ENCODE data around the gene SQOR. TPM values are rescaled to one million over a fixed set of nuclear protein-coding genes. Genes with fewer than 3 reads are reported as not detected.

SQOR gene
- total RNA-seq (ENCODE audit: insufficient read depth, low replicate concordance), result 50.6 TPM

DNA sequence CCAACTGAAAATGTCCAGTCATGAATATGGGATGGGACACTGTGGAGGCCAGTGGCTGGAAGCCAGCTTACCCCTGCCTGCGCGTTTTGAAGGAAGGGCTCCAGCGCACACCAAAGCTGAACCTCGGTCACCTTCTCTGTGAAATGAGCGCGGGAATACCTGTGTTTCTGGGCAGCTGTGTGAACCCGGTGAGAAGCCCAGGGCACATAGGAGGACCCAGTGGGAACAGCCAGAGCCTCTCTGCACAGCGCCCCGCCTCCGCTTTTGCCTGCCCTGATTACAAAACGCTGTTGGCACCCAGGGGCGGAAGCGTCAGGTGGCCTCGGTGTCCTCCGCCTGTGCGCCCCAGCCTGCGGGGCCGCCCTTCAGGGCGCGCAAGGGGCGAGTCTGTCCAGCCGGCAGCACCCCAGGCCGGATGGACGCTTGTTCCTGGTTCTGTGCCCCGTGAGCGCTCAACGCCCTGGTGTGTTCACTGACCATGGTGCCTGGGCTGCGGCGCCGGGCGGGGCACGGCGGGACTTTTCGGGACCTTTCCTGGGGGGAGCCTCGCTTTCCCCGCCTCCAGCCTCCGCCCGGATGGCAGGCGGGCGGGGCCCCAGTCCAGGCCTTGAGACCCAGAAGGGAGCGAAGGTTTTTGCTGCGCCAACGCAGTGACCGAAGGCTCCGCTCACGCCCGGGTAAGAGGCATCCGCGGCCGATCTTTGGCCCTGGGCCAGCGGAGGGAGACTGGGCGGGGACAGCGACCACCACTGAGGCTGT lies at the start of gene SQOR:
Gene SQOR (plus strand): TSS at position 598 of the 759 bp plus-strand sequence. CDS start 23,895 bp downstream, outside the sequence.
- DNase-seq (ENCODE audit: low spot score), result peak; percentile 62

DNA sequence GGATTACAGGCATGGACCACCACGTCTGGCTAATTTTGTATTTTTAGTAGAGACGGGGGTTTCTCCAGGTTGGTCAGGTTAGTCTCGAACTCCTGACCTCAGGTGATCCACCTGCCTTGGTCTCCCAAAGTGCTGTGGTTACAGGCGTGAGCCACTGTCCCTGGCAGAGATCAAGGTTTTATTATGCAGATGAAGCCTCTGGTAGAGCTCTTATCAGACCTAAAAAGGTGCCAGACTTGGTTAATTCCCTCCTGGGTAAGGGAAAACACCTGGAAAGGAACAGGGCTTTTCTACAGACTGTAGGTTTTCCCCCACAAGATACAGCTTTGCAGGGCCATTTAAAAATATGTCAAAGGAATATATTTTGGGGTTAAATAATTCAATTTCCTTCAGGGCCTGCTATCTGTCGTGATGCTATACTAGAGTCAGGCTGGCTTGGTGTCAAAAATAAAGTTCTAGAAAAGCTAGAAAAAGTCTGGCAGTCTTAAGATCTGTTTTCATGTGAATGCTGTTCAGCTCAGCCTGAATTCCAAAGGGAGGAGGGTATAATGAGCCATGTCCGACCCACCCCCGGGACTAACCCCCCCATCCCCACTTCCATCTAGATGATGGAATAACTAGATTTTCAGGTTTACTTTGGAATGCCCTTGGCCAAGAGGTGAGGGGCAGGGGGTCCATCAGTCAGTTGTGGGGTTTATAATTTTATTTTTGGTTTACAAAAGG lies 49.6 kb upstream of the SQOR start:
- DNase-seq (ENCODE audit: low spot score), result peak; percentile 56

DNA sequence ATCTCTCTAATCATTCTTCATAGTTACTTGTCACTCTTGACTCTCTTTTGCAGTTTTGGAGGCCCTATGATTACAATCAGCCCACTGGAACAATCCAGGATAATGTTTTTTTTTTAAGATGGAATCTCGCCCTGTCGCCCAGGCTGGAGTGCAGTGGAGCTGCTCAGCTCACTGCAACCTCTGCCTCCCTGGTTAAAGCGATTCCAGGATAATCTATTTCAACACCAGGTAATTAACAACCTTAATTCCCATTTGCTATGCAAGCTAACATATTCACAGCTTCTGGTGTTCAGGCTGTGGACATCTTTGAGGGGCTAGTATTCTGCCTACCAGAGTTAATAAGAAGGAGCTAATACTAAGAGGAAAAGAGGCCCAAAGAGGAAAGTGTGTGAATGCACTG lies 48.7 kb upstream of the SQOR start:
- DNase-seq (ENCODE audit: low spot score), result no peak

DNA sequence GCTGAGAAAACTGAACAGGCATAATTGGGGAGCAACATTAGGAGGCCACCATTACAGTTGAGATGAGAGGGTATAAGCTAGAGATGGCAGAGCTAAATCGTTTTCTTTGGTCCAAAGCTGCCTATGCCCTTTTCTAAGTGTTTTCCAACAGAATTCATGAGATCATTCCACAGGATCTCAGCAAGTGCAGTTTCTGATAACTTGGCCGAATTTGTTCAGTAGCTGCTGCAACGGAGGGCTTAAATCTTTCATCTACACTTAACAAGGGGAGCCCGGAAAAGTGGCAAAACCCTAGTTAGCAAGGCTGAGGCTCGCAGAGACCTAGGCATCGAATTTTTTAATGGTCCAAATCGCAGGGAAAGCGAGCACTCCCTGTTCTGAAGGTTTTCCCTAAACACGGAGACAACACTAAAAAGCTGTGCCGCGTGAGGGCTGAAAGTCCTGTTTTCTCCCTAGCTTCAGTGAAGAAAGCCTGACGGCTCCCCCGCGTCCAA lies 48.2 kb upstream of the SQOR start:
- DNase-seq (ENCODE audit: low spot score), result no peak

- peak; percentile 95 for DNase-seq (ENCODE audit: low spot score)
Observed at GRCh38 chr15:45587095-45587862, 47.5 kb upstream of the SQOR start, which contains the start of gene BLOC1S6. TSS of gene BLOC1S6 (plus strand) at chr15:45587379. CDS start at chr15:45587444, 65 bp downstream.

GRCh38 chr15:45587863-45588170 lies 47.0 kb upstream of the SQOR start:
- no peak for DNase-seq (ENCODE audit: low spot score)

DNA sequence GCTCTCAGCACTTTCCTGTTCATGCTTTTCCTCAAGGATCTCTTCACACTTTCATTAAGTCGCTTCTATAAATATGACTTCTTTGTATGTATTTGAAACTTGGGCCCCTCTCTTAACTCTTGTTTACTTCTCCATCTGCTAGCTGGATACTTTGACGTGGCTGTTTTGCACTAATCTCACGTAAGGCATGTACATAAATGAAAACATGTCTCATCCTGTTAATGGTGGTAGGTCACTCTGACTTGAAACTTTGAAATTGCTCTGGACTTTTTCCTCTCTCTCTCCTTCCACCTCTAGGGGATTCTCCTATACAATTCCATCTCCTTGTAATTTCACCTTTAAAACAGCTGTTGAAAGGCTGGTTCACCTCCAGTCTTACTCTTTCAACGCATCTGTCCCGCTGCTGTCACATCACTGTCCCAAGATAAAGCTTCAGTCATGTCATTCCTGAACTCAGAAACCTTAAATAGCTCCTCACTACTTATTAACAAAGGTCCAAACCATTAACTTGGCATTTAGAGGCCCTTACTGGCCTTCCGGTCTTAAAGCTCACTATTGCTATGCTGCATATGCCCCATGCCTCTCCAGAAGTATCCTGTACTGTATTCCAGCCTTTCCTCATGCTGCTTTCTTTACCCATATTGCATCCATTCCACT lies 46.5 kb upstream of the SQOR start:
- DNase-seq (ENCODE audit: low spot score), result no peak

DNA sequence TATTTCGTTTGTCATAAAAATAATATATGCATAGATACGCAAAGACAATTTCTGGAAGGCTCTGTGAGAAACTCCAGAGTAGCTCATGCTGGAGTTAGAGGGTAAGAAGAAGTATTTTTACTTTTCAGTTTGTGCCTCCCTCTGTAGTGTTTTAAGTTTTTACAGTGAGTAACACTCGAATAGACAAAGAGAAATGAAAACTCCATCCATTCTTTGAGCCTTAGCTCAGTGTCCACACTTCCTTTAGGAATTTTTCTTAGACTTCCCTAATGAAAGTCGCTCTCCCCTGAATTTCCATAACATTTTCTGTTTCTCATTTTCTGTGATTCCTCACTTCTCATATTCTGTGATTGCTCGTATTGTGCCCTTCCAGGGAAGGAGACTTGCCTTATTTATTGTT lies 45.6 kb upstream of the SQOR start:
- no peak for DNase-seq (ENCODE audit: low spot score)

DNA sequence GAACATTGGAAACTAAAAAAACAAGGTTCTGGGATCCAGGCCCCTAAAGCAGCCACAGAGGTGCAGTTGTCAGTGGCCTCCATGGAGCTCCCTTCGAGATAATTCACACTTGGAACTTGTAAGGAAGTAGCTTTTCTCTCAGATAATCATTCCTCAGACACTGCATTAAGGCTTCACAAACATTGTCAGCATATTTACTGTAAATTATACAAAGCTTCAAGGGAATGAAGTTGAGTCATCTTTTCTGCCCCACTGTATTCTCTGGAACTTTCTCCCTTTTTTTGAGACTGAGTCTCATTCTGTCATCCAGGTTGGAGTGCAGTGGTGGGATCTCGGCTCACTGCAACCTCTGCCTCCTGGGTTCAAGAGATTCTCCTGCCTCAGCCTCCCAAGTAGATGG lies 40.5 kb upstream of the SQOR start:
- no peak for DNase-seq (ENCODE audit: low spot score)

GRCh38 chr15:45594835-45595530 lies 39.8 kb upstream of the SQOR start:
- DNase-seq (ENCODE audit: low spot score), result no peak

- DNase-seq (ENCODE audit: low spot score), result no peak
Observed at GRCh38 chr15:45603881-45604280, 30.9 kb upstream of the SQOR start.

DNA sequence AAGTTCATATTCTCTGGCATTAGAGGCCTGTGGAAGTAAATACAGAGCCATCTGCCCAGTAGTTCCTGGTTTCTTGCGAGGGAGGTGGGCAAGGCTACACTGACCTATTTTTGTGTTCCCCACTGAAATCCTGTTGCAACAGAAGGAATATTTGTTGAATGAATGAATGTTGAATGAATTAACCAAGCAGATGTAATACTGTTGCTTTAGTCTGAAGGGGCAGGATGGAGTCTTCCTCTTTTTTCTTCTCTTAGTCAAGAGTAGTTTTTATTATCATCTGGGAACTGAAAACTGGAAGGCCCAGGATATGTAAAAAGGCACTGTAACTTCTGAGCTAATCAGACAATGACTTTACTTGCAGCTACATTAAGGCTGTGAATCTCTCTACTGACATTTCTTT lies 30.5 kb upstream of the SQOR start:
- no peak for DNase-seq (ENCODE audit: low spot score)

DNA sequence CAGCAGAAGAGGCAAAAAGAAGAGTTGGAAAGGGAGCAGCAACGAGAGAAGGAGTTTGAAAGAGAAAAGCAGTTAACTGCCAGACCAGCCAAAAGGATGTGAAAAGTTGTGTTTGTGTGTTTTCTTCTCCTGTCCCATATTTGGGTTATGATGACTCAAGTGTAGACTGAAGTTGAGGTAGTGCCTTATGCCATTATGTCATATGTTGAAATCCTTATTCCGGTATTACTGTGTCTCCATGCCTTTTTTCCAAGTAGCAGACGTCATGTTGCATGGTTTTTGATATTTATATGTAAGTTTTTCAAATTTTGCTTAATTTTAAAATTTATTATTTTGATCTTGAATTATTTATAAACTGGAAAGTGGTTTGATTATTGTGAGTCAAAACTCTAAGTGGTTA lies 28.4 kb upstream of the SQOR start:
- DNase-seq (ENCODE audit: low spot score), result no peak

GRCh38 chr15:45606841-45607240 lies 28.0 kb upstream of the SQOR start:
- no peak for DNase-seq (ENCODE audit: low spot score)

DNA sequence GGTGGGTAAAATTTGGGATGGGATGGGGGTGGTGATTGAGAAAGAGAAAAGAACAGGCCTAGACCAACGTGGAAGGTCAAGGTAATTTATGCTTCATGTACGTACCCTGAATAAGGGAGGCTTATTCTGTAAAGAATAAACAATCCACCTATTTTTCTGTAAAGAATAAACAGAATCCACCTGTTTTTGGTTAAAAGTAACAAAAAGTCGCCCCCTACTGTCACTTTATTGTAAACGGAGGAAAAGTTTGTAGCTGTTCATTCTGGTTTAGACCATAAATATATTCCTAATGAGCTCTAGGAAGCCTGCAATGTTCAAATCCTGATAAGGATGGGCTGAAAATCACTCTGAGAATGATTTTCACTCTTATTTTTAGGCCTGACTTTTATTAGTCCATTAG lies 23.5 kb upstream of the SQOR start:
- DNase-seq (ENCODE audit: low spot score), result no peak

- DNase-seq (ENCODE audit: low spot score), result no peak
Observed at GRCh38 chr15:45612790-45613415, 21.9 kb upstream of the SQOR start.

DNA sequence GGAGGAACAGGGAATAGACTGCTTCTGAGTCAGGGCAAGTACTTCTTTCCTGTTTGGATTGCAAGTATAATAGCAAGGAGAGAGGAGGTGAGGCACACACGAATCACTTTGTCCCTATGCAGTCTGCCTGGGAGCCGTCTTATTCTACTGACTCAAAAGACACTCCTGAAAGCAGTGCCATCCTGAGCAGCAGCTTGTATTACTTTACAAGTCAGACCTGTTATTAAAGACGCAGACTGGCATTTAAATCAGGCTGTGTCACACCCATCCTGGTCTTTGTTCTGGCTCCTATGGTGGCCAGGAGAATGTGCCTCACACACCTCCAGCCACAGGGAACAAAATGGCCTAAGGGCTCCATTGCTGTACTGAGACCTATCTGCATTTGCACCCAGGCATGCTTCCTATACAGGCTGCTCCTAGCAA lies 17.9 kb upstream of the SQOR start:
- DNase-seq (ENCODE audit: low spot score), result no peak

DNA sequence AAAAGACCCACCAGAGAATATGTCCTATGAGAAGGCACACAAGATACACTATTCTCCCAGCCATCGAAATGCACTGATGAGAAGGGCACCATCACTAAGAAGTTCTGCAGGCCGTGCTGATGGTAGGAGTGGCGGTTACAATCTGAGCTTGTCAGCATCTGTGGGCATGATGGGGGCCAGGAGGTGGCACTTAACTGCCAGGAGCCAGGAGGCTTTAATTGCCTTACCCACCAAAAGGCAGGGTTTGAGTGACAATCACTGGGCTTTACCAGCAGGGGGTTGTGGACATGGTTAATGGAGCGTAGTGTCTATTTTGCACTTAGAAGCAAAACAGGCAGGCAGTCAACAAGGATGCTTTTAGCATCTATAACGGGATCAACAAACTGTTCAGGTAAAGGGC lies 16.0 kb upstream of the SQOR start:
- DNase-seq (ENCODE audit: low spot score), result no peak

GRCh38 chr15:45628136-45628535 lies 6.7 kb upstream of the SQOR start:
- DNase-seq (ENCODE audit: low spot score), result no peak

GRCh38 chr15:45630917-45631691 lies 3.7 kb upstream of the SQOR start:
- DNase-seq (ENCODE audit: low spot score), result peak; percentile 51

Data from umbilical cord (tissue), 2 donors.